Fibroblast of skin of right quadriceps (primary cell): ENCODE data around the gene HS6ST1.

Experiments
- DNase-seq: peaks from one replicate; pipeline ENCODE4 v3.0.0-alpha.2; 2013

HS6ST1 gene

GRCh38 chr2:128298286-128298685, 20.4 kb downstream of the HS6ST1 start:
- DNase-seq: no peak

GRCh38 chr2:128293870-128294455, 24.7 kb downstream of the HS6ST1 start:
- no peak for DNase-seq

GRCh38 chr2:128293426-128293755, 25.3 kb downstream of the HS6ST1 start:
- DNase-seq: no peak

GRCh38 chr2:128292599-128293425, 25.9 kb downstream of the HS6ST1 start:
- no peak for DNase-seq

GRCh38 chr2:128291844-128292598, 26.6 kb downstream of the HS6ST1 start:
- DNase-seq: no peak

GRCh38 chr2:128291161-128291843, 27.4 kb downstream of the HS6ST1 start:
- no peak for DNase-seq

GRCh38 chr2:128290356-128290755, 28.3 kb downstream of the HS6ST1 start:
- peak; percentile 41 for DNase-seq

- DNase-seq: no peak
These were observed 29.2 kb downstream of the HS6ST1 start for GRCh38 chr2:128289439-128289838.

GRCh38 chr2:128288781-128289180, 29.9 kb downstream of the HS6ST1 start:
- no peak for DNase-seq

- DNase-seq: no peak
These were observed 30.6 kb downstream of the HS6ST1 start for GRCh38 chr2:128287780-128288735.

- no peak for DNase-seq
These were observed 31.5 kb downstream of the HS6ST1 start for GRCh38 chr2:128286905-128287779.

GRCh38 chr2:128286011-128286721, 32.5 kb downstream of the HS6ST1 start:
- no peak for DNase-seq

GRCh38 chr2:128285329-128285931, 33.2 kb downstream of the HS6ST1 start:
- no peak for DNase-seq

- no peak for DNase-seq
These were observed 33.8 kb downstream of the HS6ST1 start for GRCh38 chr2:128284841-128285240.

- DNase-seq: no peak
These were observed 34.6 kb downstream of the HS6ST1 start for GRCh38 chr2:128284037-128284441.

GRCh38 chr2:128282976-128283810, 35.5 kb downstream of the HS6ST1 start:
- no peak for DNase-seq

- no peak for DNase-seq
These were observed 36.3 kb downstream of the HS6ST1 start for GRCh38 chr2:128282246-128282975.

GRCh38 chr2:128281852-128282245, 36.8 kb downstream of the HS6ST1 start:
- no peak for DNase-seq
